HG02678 (cell line): Measurements from ENCODE around the gene NES.

ENCODE experiments used
- ATAC-seq: cut with Tn5 transposase; IDR thresholded peaks from one replicate; pipeline ENCODE4 v1.9.1; 2021; ENCODE audit warnings: mild to moderate bottlenecking, moderate library complexity; ENCODE audit not compliant: unreplicated experiment

NES gene

GRCh38 chr1:156664767-156665411 is 12.3 kb downstream of the NES start:
- ATAC-seq: no peak

DNA sequence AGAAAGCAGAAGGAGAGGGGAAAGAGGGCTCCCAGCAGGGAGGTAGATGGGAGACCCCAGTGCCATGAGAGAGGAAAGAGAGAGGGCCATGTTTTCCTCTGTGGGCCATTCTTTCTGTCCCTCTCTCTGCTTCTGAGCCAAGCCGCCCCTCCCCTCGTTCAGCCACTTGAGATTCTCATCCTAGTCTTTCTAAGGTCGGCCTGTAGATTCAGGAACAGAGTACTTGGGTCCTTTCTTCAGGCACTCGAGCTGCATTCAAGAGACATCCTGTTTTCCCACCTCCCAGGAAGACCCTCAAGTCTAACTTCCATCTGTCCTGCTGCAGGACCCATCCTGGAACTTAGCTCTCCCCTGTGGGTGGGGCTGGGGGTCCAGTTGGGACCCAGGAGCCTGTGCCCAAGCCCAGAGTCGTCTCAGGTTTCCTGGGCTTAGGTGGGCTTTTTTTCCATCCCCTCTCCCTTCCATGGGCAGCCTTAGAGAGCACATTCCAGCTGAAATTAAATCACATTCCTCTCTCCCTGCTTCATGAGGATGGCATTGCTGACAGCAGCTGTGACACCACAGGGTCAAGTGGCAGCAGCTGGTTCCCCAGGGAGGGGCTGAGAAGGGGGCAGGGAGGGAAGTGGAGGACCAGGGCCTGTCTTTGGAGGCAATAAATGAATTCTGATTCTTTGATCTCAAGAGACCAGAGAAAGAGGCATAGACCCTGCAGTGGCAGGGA is 13.0 kb downstream of the NES start:
- ATAC-seq: no peak

DNA sequence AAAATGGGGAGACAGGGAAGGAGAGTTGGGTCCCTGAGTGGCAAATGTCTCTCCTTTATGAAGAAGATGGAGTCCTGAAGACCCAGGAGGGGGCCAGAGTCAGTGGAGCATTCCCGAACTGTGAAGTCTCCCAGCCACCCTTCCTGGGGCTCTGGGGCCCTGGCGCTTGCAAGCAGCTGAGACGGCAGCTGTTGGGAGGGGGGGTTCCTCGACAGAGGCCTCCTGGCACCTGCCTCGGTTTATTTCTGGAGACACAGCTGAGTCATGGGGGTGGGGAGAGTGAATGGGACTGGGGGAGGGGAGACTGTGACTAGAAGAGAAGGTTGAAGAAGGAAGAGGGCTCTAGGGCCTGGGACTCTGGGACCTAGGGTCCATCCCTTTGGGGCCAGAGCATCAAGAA is 14.0 kb downstream of the NES start:
- no peak for ATAC-seq

- no peak for ATAC-seq
Measured at GRCh38 chr1:156662800-156663055, 14.5 kb downstream of the NES start.

- no peak for ATAC-seq
Measured at GRCh38 chr1:156662005-156662799, 15.0 kb downstream of the NES start.

- ATAC-seq: no peak
Measured at GRCh38 chr1:156660752-156661112, 16.5 kb downstream of the NES start.

GRCh38 chr1:156659988-156660751 is 17.0 kb downstream of the NES start:
- ATAC-seq: peak; percentile 61

- no peak for ATAC-seq
Measured at GRCh38 chr1:156659661-156659987, 17.6 kb downstream of the NES start.

- ATAC-seq: no peak
Measured at GRCh38 chr1:156658945-156659574, 18.1 kb downstream of the NES start.

GRCh38 chr1:156658496-156658895 is 18.7 kb downstream of the NES start:
- no peak for ATAC-seq

DNA sequence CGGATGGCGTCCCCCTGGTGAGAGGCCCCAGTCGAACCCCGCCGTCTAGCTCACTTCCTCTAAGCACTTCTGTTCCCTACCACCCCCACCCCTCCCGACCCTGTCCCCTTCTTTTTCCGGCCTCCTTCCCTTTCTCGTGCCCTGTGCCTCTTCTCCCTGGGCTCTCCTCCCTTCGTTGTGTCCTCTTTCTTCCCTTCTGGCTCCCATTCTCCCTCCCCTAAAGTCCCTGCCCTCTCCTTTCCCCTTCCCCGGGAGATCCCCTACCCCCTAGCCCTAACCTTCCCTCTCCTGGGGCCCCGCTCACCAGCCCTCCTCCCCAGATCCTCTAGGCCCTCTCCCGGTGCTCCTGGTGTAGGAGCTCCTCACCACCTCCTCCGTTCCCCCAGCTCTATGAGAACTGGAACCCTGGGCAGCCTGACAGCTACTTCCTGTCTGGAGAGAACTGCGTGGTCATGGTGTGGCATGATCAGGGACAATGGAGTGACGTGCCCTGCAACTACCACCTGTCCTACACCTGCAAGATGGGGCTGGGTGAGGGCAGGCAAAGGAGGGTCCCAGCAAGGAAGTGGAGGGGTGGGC is 19.4 kb downstream of the NES start:
- no peak for ATAC-seq

GRCh38 chr1:156656806-156657740 is 20.1 kb downstream of the NES start:
- peak; percentile 34 for ATAC-seq

DNA sequence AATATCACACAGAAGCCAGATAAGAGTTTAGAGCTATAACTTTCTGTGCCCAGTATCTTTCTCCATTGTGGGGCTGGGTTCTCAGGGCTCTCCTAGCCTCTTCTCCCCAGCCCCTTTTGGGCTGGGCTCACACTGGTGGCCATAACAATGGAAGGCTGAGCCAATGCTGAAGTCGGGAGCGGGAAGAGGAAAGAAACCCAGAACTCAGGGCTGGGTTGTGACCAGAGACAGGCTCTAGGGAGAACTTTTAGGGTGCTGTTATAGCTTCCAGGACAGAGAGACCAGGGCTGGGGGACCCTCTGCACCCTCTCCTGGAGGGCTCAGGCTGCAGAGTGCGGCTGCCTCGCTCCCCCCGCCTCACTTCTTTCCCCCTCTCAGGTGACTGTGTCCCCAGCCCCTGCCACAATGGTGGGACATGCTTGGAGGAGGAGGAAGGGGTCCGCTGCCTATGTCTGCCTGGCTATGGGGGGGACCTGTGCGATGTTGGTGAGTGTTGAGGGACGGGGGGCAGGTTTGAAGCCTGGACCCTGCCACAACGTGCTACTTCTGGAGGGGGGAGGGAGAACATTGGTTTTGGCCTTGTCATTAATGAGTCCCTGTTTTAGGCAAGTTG is 21.2 kb downstream of the NES start:
- no peak for ATAC-seq

DNA sequence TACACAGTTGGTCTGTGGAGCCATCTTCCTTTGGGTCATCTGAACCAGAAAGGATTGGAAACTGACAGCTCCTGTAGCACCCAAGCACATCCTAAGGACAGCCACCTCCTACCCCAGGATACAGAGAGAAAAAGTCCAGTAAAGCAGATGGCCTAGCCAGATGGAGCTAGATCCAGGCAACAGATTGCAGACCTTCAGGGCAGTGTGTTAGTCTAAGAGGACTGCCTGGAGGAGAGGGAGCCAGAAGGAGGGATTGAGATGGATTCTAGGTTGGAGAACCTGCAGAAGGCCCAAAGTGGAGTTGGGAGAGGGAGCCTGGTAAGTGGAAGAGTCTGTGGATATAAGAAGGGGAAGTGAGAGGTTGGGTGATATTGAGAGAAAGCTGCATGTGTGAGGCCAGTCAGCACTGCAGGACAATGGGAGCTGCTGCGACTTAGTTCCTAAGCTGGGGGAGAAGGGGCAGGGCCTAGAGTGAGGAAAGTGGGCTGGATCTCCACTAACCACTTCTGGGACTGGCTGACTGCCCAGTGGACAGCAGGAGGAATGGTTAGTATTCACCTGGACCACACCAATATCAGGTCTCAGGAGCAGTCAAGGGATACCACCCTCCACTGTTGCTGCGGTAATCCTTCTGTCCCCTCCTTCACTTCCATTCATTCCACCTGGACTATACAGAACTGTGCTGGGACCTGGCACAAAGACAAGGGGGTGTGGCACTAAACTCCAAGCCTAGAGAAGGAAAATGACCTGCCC is 21.9 kb downstream of the NES start:
- ATAC-seq: no peak

- no peak for ATAC-seq
Measured at GRCh38 chr1:156654700-156655099, 22.5 kb downstream of the NES start.

DNA sequence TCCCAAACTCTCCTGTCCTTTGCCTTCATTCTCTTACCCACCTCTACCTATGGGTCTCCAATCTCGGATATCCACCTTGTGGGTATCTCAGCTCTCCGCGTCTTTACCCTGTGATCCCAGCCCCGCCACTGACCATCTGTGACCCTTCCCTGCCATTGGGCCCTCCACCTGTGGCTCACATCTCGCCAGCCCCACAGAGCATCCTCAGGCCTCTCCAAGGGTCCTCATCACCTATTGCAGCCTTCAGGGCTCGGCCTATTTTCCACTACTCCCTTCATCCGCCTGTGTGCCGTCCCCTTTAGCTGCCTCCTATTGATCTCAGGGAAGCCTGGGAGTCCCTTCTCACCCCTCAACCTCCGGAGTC is 24.2 kb downstream of the NES start:
- ATAC-seq: no peak

DNA sequence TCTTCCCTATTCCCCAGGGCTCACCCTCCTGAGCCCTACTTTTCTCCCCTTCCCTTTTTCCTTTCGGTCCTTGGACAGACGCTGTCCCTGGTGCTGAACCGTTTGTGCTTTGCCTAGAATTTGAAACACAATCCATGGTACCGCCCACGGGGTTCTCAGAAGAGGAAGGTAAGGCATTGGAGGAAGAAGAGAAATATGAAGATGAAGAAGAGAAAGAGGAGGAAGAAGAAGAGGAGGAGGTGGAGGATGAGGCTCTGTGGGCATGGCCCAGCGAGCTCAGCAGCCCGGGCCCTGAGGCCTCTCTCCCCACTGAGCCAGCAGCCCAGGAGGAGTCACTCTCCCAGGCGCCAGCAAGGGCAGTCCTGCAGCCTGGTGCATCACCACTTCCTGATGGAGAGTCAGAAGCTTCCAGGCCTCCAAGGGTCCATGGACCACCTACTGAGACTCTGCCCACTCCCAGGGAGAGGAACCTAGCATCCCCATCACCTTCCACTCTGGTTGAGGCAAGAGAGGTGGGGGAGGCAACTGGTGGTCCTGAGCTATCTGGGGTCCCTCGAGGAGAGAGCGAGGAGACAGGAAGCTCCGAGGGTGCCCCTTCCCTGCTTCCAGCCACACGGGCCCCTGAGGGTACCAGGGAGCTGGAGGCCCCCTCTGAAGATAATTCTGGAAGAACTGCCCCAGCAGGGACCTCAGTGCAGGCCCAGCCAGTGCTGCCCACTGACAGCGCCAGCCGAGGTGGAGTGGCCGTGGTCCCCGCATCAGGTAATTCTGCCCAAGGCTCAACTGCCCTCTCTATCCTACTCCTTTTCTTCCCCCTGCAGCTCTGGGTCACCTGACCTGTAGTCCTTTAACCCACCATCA is 24.8 kb downstream of the NES start:
- no peak for ATAC-seq

DNA sequence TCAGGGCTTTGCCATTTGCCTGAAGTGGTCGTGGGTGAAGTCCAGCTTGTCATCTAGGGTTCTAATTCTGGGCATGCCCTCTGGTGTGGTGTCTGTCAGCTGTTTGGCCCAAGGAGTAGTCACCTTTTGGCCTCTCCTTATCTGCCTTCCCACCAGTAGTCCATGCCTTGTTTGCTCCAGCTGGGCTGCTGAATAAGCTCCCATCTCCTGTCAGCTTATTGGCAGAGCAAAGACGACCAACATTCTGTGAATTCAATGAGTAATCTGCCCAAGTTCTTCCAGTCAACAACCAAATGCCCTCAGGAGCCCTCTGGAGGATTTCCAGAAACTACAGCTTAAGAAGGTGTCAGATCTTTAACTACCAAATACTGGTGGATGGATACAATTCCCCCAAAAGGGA is 28.3 kb downstream of the NES start:
- no peak for ATAC-seq
